HG03175 (cell line): ENCODE results near the gene FAM117A.
"Not testable (repeated sequence)": the region's sequence is repeated elsewhere in the genome, so short reads cannot be mapped to it uniquely, and the experiment has no call there.

Experiments
- ATAC-seq: cut with Tn5 transposase; IDR thresholded peaks from one replicate; pipeline ENCODE4 v1.9.1; 2021; ENCODE audit warnings: mild to moderate bottlenecking, moderate library complexity; ENCODE audit not compliant: unreplicated experiment

FAM117A gene

GRCh38 chr17:49741692-49742076, 22.2 kb downstream of the FAM117A start:
- ATAC-seq, result no peak

- ATAC-seq, result no peak
These were observed 22.8 kb downstream of the FAM117A start for GRCh38 chr17:49741009-49741691.

- ATAC-seq, result peak; percentile 75
These were observed 24.2 kb downstream of the FAM117A start for GRCh38 chr17:49739641-49740271.

- no peak for ATAC-seq
These were observed 25.3 kb downstream of the FAM117A start for GRCh38 chr17:49738456-49739163.

- no peak for ATAC-seq
These were observed 29.1 kb downstream of the FAM117A start for GRCh38 chr17:49734515-49735490.

GRCh38 chr17:49731435-49731831, 32.5 kb downstream of the FAM117A start:
- no peak for ATAC-seq

GRCh38 chr17:49730785-49731434, 33.0 kb downstream of the FAM117A start:
- ATAC-seq, result no peak

GRCh38 chr17:49730078-49730784, 33.7 kb downstream of the FAM117A start:
- no peak for ATAC-seq

GRCh38 chr17:49729069-49729468, 34.9 kb downstream of the FAM117A start:
- ATAC-seq, result no peak

- ATAC-seq, result no peak
These were observed 35.5 kb downstream of the FAM117A start for GRCh38 chr17:49728425-49728824.

GRCh38 chr17:49727380-49727779, 36.6 kb downstream of the FAM117A start:
- ATAC-seq, result no peak

GRCh38 chr17:49725452-49726130, 38.3 kb downstream of the FAM117A start:
- ATAC-seq, result no peak

GRCh38 chr17:49724552-49724951, 39.4 kb downstream of the FAM117A start:
- ATAC-seq, result not testable (repeated sequence)

- ATAC-seq, result no peak
These were observed 40.5 kb downstream of the FAM117A start for GRCh38 chr17:49723423-49723822.

GRCh38 chr17:49722066-49722465, 41.9 kb downstream of the FAM117A start:
- ATAC-seq, result no peak

GRCh38 chr17:49717371-49717861, 46.5 kb downstream of the FAM117A start:
- no peak for ATAC-seq

- ATAC-seq, result no peak
These were observed 47.1 kb downstream of the FAM117A start for GRCh38 chr17:49716668-49717364.

- ATAC-seq, result no peak
These were observed 48.1 kb downstream of the FAM117A start for GRCh38 chr17:49715717-49716279.
